Measurements from ENCODE around the gene CFP.

The CFP gene

GRCh38 chrX:47574076-47574546 is 55.6 kb downstream of the CFP start:
- no peak for DNase-seq (ENCODE audit: low read depth in 2 of 2)

GRCh38 chrX:47573341-47574075 is 56.2 kb downstream of the CFP start:
- DNase-seq (ENCODE audit: low read depth in 2 of 2) = no peak
